Coronary artery (tissue), 2 donors: ENCODE measurements around the gene CD200R1L.

Experiments
- DNase-seq: peaks from one replicate; pipeline ENCODE4 v3.0.0-alpha.2; 2017; ENCODE audit warnings: low spot score
- H3K27ac ChIP-seq, 2 donors: fragments of 200-600 bp; sonication (generic); one replicate each; pipeline ENCODE4 v1.5.1; 2016 to 2019
- H3K4me3 ChIP-seq: fragments of 200-600 bp; sonication (generic); 2 replicates; pipeline ENCODE4 v1.5.1; 2016; ENCODE audit warnings: mild to moderate bottlenecking, moderate library complexity
- TF ChIP-seq, protein P1 (sequence below): fragments of 200-600 bp; sonication (generic); IDR thresholded peaks from one replicate; pipeline ENCODE4 v1.5.1; 2019; ENCODE audit warnings: antibody characterized with exemption

The CD200R1L gene

DNA sequence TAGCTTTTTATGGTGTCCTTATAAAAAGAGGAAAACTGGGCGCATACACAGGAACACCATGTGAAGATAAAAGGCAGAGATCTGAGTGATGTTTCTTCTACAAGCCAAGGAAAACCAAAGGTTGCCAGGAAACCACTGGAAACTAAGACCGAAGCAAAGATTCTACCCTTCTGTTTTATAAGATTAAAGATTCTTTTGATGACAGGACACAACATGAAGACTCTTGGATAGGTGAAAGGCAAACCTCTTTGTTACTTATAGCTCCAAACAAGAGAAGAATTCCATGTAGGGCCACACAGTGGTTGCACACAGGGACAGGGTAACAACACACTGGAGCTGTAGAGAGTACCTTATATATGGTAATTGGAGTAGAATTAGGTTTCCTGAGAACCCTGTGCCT lies at the start of gene CD200R1L:
Gene CD200R1L, minus strand, starts transcription at position 101 of the 400 bp plus-strand sequence. CDS start 17,497 bp downstream, outside the sequence.
- DNase-seq, result no peak
- no peak within 1 kb of the TSS for H3K27ac ChIP-seq
- TF ChIP-seq, protein P1, sequence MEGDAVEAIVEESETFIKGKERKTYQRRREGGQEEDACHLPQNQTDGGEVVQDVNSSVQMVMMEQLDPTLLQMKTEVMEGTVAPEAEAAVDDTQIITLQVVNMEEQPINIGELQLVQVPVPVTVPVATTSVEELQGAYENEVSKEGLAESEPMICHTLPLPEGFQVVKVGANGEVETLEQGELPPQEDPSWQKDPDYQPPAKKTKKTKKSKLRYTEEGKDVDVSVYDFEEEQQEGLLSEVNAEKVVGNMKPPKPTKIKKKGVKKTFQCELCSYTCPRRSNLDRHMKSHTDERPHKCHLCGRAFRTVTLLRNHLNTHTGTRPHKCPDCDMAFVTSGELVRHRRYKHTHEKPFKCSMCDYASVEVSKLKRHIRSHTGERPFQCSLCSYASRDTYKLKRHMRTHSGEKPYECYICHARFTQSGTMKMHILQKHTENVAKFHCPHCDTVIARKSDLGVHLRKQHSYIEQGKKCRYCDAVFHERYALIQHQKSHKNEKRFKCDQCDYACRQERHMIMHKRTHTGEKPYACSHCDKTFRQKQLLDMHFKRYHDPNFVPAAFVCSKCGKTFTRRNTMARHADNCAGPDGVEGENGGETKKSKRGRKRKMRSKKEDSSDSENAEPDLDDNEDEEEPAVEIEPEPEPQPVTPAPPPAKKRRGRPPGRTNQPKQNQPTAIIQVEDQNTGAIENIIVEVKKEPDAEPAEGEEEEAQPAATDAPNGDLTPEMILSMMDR, result no peak
- no peak within 1 kb of the TSS for H3K4me3 ChIP-seq

GRCh38 chr3:112894258-112894657 lies 47.6 kb upstream of the CD200R1L start:
- TF ChIP-seq, protein P1, result no peak
- Histone ChIP-seq H3K27ac (no peak overlapping the region), H3K4me3 (no peak overlapping the region)
- no peak for DNase-seq

DNA sequence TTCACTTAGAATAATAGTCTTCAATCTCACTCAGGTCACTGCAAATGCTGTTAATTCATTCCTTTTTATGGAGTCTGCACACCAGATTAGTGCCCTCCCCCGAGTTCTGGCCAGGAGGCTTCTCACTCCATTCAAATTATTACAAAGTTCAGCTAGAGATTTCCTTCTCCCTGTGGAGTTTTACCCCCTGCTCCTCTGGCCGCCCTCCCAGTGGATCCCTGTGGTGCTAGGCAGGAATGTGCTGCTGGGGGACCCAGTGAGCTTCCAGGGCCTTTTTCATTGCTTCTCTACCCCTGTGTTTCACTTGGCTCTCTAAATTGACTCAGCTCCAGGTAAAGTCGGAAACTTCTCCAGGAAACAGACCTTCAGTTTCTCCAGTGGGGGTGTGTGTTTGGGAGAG lies 42.7 kb upstream of the CD200R1L start:
- TF ChIP-seq, protein P1, result no peak
- DNase-seq, result no peak
- Histone ChIP-seq H3K27ac (no peak overlapping the region), H3K4me3 (no peak overlapping the region)

- TF ChIP-seq, protein P1, result no peak
- no peak overlapping the region for H3K4me3 ChIP-seq
- H3K27ac ChIP-seq, result no peak overlapping the region
- no peak for DNase-seq
Measured at GRCh38 chr3:112888381-112889085, 41.9 kb upstream of the CD200R1L start.

DNA sequence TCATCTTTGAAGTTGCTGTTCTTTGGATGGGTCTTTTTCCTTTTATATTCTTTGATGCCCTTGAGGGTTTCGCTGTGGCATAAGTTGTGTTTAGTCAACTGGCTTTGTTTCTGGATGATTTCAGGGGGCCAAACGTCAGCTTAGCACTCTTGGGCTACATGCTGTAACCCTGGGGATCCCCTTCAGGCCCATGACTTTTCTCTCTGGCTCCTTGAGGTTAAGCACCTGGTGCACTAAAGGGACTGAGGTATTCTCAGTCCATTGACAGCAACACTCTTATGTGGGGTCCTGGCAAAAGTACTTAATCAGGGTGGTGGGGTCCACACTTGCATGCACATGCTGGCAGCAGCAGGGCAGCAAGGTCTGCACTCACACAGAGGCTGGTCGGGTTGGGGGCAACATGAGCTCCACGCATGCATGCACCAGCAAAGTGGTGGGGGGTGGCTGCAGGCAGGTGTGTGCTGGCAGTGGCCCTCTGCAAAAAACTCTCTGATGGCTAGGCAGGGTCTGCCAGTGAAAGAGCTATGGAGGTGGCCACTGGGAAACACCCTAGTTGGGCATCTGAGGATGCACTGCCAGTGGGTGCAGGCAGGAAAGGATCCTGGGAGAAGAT lies 38.1 kb upstream of the CD200R1L start:
- Histone ChIP-seq H3K27ac (no peak overlapping the region), H3K4me3 (no peak overlapping the region)
- TF ChIP-seq, protein P1, result no peak
- DNase-seq, result no peak

DNA sequence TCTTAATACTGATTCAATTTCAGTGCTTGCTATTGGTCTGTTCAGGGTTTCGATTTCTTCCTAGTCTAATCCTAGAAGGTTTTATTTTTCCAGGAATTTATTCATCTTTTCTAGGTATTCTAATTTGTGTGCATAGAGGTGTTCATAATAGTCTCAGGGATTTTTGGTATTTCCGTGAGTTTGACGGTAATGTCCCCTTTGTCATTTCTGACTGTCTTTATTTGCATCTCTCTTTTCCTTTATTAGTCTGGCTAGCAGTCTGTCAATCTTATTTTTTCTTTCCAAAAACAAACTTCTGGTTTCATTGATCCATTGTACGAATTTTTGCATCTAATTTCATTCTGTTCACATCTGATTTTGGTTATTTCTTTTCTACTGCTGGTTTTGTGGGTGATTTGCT lies 35.2 kb upstream of the CD200R1L start:
- no peak for DNase-seq
- Histone ChIP-seq H3K4me3 (no peak overlapping the region), H3K27ac (no peak overlapping the region)
- TF ChIP-seq, protein P1, result no peak

DNA sequence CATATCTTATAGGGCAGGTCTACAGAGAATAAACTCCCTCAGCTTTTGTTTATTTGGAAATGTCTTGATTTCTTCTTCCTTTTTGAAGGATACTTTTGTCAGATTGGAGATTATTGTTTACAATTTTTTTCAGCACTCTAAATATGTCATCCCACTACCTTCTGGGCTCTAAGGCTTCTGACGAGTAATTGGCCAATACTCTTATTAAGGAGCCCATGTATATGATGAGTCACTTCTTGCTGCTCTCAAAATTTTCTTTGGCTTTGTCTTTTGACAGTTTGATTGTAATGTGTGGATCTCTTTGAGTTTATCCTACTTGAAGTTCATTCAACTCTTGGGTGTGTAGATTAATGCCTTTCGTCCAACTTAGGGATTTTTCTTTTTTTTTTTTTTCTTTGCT lies 28.9 kb upstream of the CD200R1L start:
- TF ChIP-seq, protein P1, result no peak
- Histone ChIP-seq H3K4me3 (no peak overlapping the region), H3K27ac (no peak overlapping the region)
- DNase-seq, result no peak
